DND-41 (cell line): ENCODE data around the gene KRR1.
A peak's percentile ranks its signal among the peaks of the same experiment; 100 is the strongest.
"Not testable (repeated sequence)": the region's sequence is repeated elsewhere in the genome, so short reads cannot be mapped to it uniquely, and the experiment has no call there.

Experiments
- ATAC-seq: fragments of 200-7000 bp; cut with Tn5 transposase; 3 replicates; pipeline ENCODE4 v1.9.1; 2021; ENCODE audit warnings: low read depth; ENCODE audit not compliant: insufficient read depth
- DNase-seq: peaks from one replicate; pipeline ENCODE4 v3.0.0-alpha.2; 2020
- H2AFZ ChIP-seq: 2 replicates; pipeline ENCODE4 v1.6.0; 2012; ENCODE audit warnings: low read depth, low read length
- H3K27ac ChIP-seq: 2 replicates; pipeline ENCODE4 v1.5.1; 2012; ENCODE audit warnings: low read length, inconsistent platforms
- H3K27me3 ChIP-seq: fragments of 200-600 bp; sonication (generic); 2 replicates; pipeline ENCODE4 v1.6.0; 2012; ENCODE audit warnings: low read length, mild to moderate bottlenecking, inconsistent platforms; ENCODE audit not compliant: insufficient read depth, poor library complexity
- H3K36me3 ChIP-seq: 2 replicates; pipeline ENCODE4 v1.5.1; 2012; ENCODE audit warnings: low read length, inconsistent platforms; ENCODE audit not compliant: insufficient read depth
- H3K4me1 ChIP-seq: 2 replicates; pipeline ENCODE4 v1.5.1; 2012; ENCODE audit warnings: mild to moderate bottlenecking, low read length; ENCODE audit not compliant: insufficient read depth
- H3K4me2 ChIP-seq: 2 replicates; pipeline ENCODE4 v1.6.0; 2012; ENCODE audit warnings: mild to moderate bottlenecking, moderate library complexity, low read length, inconsistent platforms; ENCODE audit not compliant: insufficient read depth
- H3K4me3 ChIP-seq, 2 experiments: fragments of 200-600 bp in 1 of 2; shearing (Covaris generic) in 1 of 2; 2 replicates each; pipeline ENCODE4 v1.5.1; 2012 to 2016; ENCODE audit warnings: inconsistent platforms in 2 of 2, low read length in 2 of 2, mild to moderate bottlenecking in 2 of 2, low read depth in 1 of 2, moderate library complexity in 1 of 2
- H3K79me2 ChIP-seq: 2 replicates; pipeline ENCODE4 v1.6.0; 2012; ENCODE audit warnings: low read length, inconsistent platforms; ENCODE audit not compliant: insufficient read depth
- H3K9ac ChIP-seq: 2 replicates; pipeline ENCODE4 v1.6.0; 2012; ENCODE audit warnings: low read depth, mild to moderate bottlenecking, inconsistent platforms, low read length, moderate library complexity
- H3K9me3 ChIP-seq: 2 replicates; pipeline ENCODE4 v1.5.1; 2012; ENCODE audit warnings: low read length, moderate library complexity, mild to moderate bottlenecking, inconsistent platforms; ENCODE audit not compliant: insufficient read depth, severe bottlenecking
- H4K20me1 ChIP-seq: 2 replicates; pipeline ENCODE4 v1.6.0; 2012; ENCODE audit warnings: low read length; ENCODE audit not compliant: insufficient read depth
- EZH2 ChIP-seq: IDR thresholded peaks from 3 replicates; pipeline ENCODE4 v1.6.1; 2012; ENCODE audit warnings: borderline replicate concordance, low read depth, mild to moderate bottlenecking, moderate library complexity, low read length, inconsistent platforms; ENCODE audit not compliant: severe bottlenecking
- TF ChIP-seq, protein P1 (sequence below): IDR thresholded peaks from 2 replicates; pipeline ENCODE4 v1.5.1; 2012; ENCODE audit warnings: borderline replicate concordance, low read length, moderate library complexity, mild to moderate bottlenecking; ENCODE audit not compliant: poor library complexity, severe bottlenecking; ENCODE audit errors: extremely low read depth

The KRR1 gene

GRCh38 chr12:75447691-75448393 lies 63.6 kb downstream of the KRR1 start:
- no peaks in the 10 kb centered on the region for H3K27me3 ChIP-seq
- DNase-seq (no peak), ATAC-seq (no peak)
- no peak overlapping the region for H2AFZ ChIP-seq
- no peaks in the 10 kb centered on the region for H3K36me3 ChIP-seq
- H3K79me2 ChIP-seq: no peaks in the 10 kb centered on the region
- H3K9me3 ChIP-seq: no peaks in the 10 kb centered on the region
- H3K4me2 ChIP-seq: no peak overlapping the region
- no peak overlapping the region for H3K4me3 ChIP-seq
- no peak for TF ChIP-seq EZH2
- TF ChIP-seq, protein P1, sequence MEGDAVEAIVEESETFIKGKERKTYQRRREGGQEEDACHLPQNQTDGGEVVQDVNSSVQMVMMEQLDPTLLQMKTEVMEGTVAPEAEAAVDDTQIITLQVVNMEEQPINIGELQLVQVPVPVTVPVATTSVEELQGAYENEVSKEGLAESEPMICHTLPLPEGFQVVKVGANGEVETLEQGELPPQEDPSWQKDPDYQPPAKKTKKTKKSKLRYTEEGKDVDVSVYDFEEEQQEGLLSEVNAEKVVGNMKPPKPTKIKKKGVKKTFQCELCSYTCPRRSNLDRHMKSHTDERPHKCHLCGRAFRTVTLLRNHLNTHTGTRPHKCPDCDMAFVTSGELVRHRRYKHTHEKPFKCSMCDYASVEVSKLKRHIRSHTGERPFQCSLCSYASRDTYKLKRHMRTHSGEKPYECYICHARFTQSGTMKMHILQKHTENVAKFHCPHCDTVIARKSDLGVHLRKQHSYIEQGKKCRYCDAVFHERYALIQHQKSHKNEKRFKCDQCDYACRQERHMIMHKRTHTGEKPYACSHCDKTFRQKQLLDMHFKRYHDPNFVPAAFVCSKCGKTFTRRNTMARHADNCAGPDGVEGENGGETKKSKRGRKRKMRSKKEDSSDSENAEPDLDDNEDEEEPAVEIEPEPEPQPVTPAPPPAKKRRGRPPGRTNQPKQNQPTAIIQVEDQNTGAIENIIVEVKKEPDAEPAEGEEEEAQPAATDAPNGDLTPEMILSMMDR: no peak
- no peak overlapping the region for H3K27ac ChIP-seq
- H3K4me1 ChIP-seq: peaks cover 25% of the 10 kb centered on the region
- no peaks in the 10 kb centered on the region for H4K20me1 ChIP-seq
- H3K9ac ChIP-seq: no peak overlapping the region

DNA sequence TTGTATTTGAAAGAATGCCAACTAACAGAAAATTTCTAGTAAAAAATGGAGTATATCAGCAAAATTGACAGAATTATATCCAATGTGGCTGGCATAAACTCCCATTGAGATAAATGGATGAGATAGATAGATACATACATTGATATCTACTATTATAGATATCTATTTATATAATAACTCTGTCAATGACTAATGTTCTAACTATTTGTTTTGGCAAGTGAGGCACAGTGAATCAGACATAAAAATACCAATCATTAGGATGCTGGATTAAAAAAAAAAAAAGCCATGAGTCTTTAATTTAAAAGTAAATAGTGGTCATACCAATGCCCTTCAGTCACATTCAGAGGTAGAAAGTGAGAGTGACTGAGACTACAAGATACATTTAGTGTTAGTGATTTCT lies 64.6 kb downstream of the KRR1 start:
- H3K9ac ChIP-seq: no peak overlapping the region
- no peaks in the 10 kb centered on the region for H4K20me1 ChIP-seq
- H3K27ac ChIP-seq: no peak overlapping the region
- H3K4me3 ChIP-seq: no peak overlapping the region
- H3K4me2 ChIP-seq: no peak overlapping the region
- TF ChIP-seq, protein P1: no peak
- no peak for TF ChIP-seq EZH2
- no peaks in the 10 kb centered on the region for H3K27me3 ChIP-seq
- H3K79me2 ChIP-seq: no peaks in the 10 kb centered on the region
- H3K36me3 ChIP-seq: no peaks in the 10 kb centered on the region
- no peak overlapping the region for H2AFZ ChIP-seq
- no peaks in the 10 kb centered on the region for H3K9me3 ChIP-seq
- DNase-seq: no peak
- peaks cover 35% of the 10 kb centered on the region for H3K4me1 ChIP-seq
- no peak for ATAC-seq

DNA sequence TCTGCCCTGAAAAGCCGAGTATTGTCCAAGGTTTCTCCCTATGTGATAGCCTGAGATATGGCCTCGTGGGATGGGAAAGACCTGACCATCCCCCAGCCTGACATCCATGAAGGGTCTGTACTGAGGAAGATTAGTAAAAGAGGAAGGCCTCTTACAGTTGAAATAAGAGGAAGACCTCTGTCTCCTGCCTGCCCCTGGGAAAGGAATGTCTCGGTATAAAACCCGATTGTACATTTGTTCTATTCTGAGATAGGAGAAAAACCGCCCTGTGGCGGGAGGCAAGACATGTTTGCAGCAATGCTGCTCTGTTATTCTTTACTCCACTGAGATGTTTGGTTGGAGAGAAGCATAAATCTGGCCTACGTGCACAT lies 66.3 kb downstream of the KRR1 start:
- not testable (repeated sequence) for H3K36me3 ChIP-seq, H3K27me3 ChIP-seq, H3K27ac ChIP-seq, DNase-seq, H3K9me3 ChIP-seq, H2AFZ ChIP-seq, H3K9ac ChIP-seq, H3K79me2 ChIP-seq, H4K20me1 ChIP-seq, H3K4me3 ChIP-seq, H3K4me2 ChIP-seq, ATAC-seq
- peaks cover 52% of the 10 kb centered on the region for H3K4me1 ChIP-seq

- Histone ChIP-seq H3K9me3 (no peaks in the 10 kb centered on the region), H3K4me3 (no peak overlapping the region), H2AFZ (peak overlapping the region; percentile 65), H3K79me2 (no peaks in the 10 kb centered on the region), H3K4me1 (peaks cover 57% of the 10 kb centered on the region), H3K27me3 (no peaks in the 10 kb centered on the region), H3K9ac (no peak overlapping the region), H3K4me2 (no peak overlapping the region), H4K20me1 (no peaks in the 10 kb centered on the region), H3K36me3 (no peaks in the 10 kb centered on the region), H3K27ac (peak overlapping the region; percentile 59)
- ATAC-seq (peak; percentile 20; the same call in 2 of the 3 replicates), DNase-seq (peak; percentile 32)
- TF ChIP-seq, protein P1: no peak
- no peak for TF ChIP-seq EZH2
These were observed 66.8 kb downstream of the KRR1 start for GRCh38 chr12:75444429-75445136.
